HG02885 (cell line): ENCODE data around the gene TMEM154.

Experiments used
- ATAC-seq: cut with Tn5 transposase; IDR thresholded peaks from one replicate; pipeline ENCODE4 v1.9.1; 2021; ENCODE audit warnings: mild to moderate bottlenecking; ENCODE audit not compliant: unreplicated experiment, poor library complexity

Gene TMEM154

GRCh38 chr4:152601156-152601555, 78.6 kb downstream of the TMEM154 start:
- ATAC-seq = no peak

- no peak for ATAC-seq
Observed at GRCh38 chr4:152599636-152600035, 80.2 kb downstream of the TMEM154 start.

DNA sequence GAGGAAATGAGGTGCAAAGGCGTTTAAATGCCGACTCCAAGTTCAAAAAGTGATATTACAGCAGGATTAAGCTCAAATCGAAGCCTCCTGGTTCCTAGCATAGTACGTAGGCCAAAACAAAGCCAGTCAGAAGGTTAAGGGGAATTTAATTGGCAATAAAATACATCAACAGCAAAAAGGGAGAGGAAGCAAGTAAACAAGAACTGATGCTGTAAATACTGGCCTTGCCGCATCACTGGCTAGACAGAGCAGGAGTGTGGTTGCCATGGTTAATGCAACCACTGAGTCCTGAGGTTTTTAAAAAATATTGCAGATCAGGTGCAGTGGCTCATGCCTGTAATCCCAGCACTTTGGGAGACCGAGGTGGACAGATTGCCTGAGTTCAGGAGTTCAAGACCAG, 80.7 kb downstream of the TMEM154 start:
- no peak for ATAC-seq

DNA sequence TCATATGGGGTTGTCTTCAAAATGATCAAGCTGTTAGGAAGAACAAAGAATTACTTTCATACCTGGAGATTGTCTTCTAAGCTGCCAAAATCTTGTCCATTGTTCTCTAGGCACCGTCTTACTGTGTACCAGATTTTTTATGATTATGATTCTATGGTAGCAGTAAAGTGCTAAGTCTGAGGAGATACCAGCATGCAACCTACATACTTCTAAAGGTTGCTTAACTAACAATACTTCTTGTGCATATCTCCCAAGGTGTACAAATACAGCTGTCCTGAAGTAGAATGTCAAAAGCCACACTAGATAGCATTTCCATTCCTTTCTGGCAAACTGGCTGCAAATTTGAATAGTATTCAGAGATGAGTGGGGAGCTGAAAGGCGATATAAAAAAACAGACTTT, 81.3 kb downstream of the TMEM154 start:
- no peak for ATAC-seq

DNA sequence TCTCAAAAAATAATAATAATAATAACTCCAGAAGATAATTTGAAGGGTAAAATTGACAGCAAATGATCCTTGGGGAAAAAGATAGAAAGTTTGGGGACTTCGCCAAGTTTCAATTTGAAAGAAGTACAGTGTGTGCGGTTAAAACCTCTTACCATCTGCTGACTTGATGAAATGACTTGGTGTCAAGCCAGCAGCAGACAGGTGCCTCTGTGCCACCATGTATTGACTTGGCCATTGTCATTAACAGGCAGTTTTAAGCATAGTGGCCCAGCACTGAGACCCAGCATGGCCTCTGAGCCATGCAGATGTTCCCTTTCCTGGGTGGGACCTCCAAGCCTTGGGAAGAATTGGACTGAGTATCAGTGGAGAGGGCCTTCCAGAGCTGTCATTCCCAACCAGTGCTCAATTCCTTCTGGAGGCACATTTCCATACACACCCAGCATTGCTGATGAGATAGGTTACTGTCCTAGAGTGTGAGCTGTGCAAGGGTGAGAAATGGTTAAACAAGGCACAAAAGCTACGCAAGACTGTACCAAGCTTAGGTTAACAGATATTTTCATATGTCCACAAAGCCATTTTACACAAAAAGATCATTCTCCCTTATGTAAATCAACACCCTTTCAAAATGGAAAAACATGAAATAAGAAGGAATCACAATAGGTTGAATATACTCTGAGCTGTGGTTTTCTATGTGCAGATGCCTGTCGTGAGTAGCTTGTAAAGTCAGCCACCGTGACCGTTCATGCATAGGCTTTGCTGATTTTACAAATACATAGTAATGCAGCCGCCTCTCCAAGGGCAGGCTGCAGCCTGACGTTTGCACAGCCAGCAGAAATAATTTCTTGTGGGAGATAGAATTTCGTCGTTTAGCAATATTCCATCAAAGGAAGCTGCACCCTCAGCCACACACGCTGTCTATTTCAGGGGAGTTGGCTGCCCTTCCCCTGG, 84.5 kb downstream of the TMEM154 start:
- ATAC-seq = peak; percentile 93

GRCh38 chr4:152594057-152594456, 85.7 kb downstream of the TMEM154 start:
- no peak for ATAC-seq

DNA sequence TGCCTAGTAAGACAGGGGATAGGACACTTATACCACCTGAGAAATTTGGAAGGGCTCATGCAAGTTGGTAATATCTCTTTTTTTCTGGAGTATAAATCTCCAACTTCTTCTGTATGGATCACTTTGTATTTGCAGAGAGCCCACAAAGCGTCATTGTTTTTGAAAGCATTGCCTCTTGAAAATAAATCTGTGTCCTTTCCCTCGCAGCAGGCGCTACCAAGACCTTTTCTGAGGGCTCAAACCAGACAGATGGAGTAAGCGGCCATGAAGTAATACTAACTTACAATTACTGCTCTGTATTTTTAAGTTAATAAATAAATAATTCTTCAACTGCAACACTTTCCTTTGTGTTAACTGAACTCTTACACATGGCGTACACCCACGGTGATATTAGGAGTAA, 87.9 kb downstream of the TMEM154 start:
- ATAC-seq = no peak

GRCh38 chr4:152591396-152591795, 88.4 kb downstream of the TMEM154 start:
- ATAC-seq = no peak

DNA sequence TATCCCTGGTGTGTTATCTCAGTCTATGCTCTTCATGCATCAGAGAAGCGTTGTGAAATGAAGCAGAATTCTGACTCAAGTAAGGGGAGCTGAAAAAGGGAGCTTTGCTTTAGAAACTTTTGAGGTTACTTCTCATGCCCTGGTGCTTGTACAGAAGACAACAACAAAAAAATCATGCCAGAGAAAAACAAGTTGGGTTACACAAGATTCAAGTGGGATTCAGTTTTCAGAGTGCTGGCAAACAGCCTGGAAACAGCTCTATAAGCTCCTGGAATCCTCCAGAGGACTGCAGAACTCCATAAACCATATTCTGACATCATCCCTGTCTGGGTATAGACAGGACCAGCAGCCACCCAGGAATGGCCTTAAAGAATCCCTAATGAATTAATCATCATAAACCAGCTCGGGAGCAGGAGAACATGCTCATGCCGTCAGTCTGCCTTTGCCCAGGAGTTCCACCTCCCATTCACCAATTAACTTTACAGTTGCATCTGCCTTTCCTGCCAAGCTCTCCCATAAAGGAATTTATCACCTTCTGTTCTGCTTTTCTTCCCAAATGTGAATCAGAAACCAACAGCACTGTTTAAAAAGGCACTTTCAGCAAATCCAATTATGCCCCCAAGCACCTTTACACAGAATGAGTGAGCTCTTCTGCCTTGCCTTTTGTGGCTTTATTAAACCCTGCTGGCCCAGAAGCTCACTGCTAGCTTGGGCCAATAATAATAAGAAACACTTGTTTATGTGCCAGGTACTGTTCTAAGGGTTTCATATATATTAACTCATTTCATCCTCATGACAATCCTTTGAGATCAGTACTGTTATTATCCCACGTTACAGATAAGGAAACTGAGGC, 89.4 kb downstream of the TMEM154 start:
- no peak for ATAC-seq

- no peak for ATAC-seq
Observed at GRCh38 chr4:152588869-152589268, 90.9 kb downstream of the TMEM154 start.

DNA sequence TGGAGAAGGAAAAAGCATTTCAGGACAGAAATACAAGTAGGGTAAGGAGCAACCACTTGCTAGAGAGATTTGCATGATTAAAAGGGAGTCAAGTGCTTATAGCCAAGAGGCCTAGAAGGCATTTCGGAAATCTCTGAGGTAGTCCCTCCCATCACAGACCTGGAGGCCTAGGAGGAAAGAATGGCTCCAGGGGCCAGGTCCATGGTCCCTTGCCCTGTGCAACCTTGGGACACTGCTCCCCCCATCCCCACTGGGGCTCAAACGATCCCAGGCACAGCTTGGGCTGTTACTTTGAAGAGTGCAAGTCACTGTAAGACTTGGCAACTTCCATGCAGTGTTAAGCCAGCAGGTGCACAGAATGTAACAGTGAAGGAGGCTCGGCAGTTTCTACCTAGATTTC, 92.7 kb downstream of the TMEM154 start:
- no peak for ATAC-seq

- ATAC-seq = no peak
Observed at GRCh38 chr4:152586668-152587067, 93.1 kb downstream of the TMEM154 start.

DNA sequence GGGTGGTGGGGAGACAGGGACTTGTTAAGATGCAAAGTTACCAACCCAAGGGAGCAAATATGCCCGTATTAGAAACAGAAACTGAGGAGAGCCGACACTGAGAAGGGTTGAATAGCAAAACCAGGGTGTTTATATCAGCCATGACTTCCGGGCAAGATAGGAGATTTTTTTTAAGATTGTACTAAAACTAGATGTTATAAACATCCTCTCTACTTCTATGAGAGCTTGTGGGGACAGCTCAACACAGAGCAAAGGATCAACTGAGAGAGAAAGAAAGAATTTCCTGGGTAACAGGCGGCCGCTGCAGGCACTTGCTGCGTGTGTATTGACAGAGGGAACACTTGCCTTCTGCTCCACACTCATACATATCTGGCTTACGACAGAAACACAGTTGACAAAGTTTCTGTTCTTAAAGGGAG, 94.8 kb downstream of the TMEM154 start:
- ATAC-seq = peak; percentile 68

- ATAC-seq = no peak
Observed at GRCh38 chr4:152581536-152582160, 98.1 kb downstream of the TMEM154 start.

GRCh38 chr4:152579916-152580315, 99.9 kb downstream of the TMEM154 start:
- ATAC-seq = no peak

GRCh38 chr4:152579107-152579764, 100.6 kb downstream of the TMEM154 start:
- no peak for ATAC-seq

- ATAC-seq = no peak
Observed at GRCh38 chr4:152578670-152579069, 101.1 kb downstream of the TMEM154 start.

- ATAC-seq = peak; percentile 80
Observed at GRCh38 chr4:152577708-152578396, 101.9 kb downstream of the TMEM154 start.

- no peak for ATAC-seq
Observed at GRCh38 chr4:152575533-152575932, 104.3 kb downstream of the TMEM154 start.

DNA sequence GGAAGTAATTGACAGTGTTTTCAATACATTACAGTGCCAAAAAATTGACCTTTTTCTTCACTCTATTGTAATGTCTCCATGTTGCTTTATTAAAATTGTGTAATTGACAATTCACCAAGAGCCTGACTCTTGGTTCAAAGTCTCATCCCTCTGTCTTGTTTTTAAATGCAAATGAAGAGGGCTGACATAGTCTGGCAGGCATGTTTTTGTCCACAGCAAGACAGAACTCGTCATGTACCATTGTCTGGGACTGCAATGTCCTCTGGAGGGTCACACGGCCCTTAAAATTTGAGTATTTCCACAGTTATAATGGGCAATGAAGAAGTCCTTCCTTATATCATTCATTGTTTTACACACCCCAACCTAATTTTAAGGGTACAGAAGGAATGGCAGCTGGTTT, 105.9 kb downstream of the TMEM154 start:
- no peak for ATAC-seq
